Measurements from ENCODE around the gene IRX4.

DNA sequence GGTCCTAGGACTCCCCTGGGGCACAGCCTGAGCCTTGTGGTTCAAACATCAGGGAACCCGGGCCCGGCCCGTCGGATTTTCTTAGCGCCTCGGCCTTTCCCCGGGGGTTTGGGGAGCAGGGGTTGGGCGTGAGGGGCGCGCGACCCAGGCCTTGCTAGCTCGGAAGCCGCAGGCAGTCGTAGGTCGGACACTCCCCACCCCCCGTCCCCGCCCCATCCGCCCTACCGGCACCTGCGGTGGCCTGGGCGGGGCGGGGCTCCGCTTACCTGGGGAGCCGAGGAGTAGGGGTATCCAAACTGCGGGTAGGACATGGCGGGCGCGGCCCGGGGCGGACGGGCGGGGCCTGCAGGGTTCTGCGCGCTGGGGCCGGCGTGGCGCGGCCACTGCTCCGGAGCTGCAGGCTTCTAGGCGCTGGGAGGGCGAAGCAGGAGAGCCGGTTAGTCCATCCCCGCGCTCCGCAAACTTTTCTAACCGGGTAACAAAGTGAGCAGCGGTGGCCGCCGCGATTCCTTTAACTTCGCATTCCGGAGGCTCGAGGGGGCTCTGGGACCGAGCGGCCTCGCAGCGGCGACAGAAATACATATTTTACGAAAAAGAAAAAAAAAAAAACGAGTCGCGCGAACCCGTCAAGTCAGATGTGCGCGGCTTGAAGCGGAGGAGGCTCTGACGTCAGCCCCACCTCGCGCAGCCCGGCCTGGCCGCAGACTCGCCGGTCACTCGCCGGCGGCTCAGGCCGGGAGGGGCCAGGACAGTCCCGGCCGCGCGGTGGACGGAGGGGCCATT lies at the start of gene IRX4:
- no peak for TF ChIP-seq CCAR2 (IDR thresholded peaks at IDR 0.05; ENCODE audit: low read depth, low read length)
- TF ChIP-seq, protein P1, sequence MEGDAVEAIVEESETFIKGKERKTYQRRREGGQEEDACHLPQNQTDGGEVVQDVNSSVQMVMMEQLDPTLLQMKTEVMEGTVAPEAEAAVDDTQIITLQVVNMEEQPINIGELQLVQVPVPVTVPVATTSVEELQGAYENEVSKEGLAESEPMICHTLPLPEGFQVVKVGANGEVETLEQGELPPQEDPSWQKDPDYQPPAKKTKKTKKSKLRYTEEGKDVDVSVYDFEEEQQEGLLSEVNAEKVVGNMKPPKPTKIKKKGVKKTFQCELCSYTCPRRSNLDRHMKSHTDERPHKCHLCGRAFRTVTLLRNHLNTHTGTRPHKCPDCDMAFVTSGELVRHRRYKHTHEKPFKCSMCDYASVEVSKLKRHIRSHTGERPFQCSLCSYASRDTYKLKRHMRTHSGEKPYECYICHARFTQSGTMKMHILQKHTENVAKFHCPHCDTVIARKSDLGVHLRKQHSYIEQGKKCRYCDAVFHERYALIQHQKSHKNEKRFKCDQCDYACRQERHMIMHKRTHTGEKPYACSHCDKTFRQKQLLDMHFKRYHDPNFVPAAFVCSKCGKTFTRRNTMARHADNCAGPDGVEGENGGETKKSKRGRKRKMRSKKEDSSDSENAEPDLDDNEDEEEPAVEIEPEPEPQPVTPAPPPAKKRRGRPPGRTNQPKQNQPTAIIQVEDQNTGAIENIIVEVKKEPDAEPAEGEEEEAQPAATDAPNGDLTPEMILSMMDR (IDR thresholded peaks at IDR 0.05 in 2 of 3, conservative IDR thresholded peaks at IDR 0.05 in 1 of 3; ENCODE audit: insufficient read depth in 2 of 3, low read depth in 1 of 3, low read length in 3 of 3), result no peak
- TF ChIP-seq NFE2L1 (tag; IDR thresholded peaks at IDR 0.05; ENCODE audit: borderline replicate concordance, low read depth), result no peak
- no peak for TF ChIP-seq SMARCA5 (IDR thresholded peaks at IDR 0.05)
- TF ChIP-seq ZNF324 (CRISPR knock-in tag; IDR thresholded peaks at IDR 0.05), result no peak
- TF ChIP-seq ZNF134 (CRISPR knock-in tag; conservative IDR thresholded peaks at IDR 0.05), result no peak
- TF ChIP-seq ZNF146 (CRISPR knock-in tag; IDR thresholded peaks at IDR 0.05; ENCODE audit: unreplicated experiment), result no peak
- TF ChIP-seq SP2 (IDR thresholded peaks at IDR 0.05; ENCODE audit: extremely low read depth, low read depth, low read length, poor library complexity, severe bottlenecking), result no peak
- no peak for TF ChIP-seq TRIM24 (IDR thresholded peaks at IDR 0.05)

Data from K562 (cell line).